ENCODE measurements around the gene G3BP1. TPM values are rescaled to one million over a fixed set of nuclear protein-coding genes. Genes with fewer than 3 reads are reported as not detected.

The G3BP1 gene
- total RNA-seq, 2 donors from 2014 or later, result 346 to 376 TPM

DNA sequence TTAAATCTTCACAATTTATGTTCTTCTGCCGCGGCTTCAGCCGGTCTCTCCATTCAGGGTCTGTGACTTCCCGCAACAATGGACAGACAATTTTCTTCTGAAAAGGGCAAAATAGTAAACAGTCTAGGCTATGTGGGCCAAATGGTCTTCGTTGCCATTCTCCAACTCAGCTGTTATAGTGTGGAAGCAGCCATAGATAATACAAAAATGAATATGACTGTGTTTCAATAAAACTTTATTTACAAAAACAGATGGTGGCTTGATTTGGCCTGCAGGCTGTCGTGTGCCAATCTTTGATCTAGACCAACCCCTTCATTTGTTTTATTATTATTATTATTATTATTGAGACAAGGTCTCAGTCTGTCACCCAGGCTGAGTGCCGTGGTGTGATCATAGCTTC lies 41.4 kb upstream of the G3BP1 start:
- Mint-ChIP-seq H3K4me3 (no peak overlapping the region), H3K4me1 (no peaks in the 10 kb centered on the region), H3K27ac (no peak overlapping the region), H3K27me3 (ENCODE audit: insufficient read depth) (no peaks in the 10 kb centered on the region), H3K36me3 (ENCODE audit: low read depth) (peaks cover 9% of the 10 kb centered on the region), H3K9me3 (peaks cover 25% of the 10 kb centered on the region)
- H3K27me3 ChIP-seq (ENCODE audit: control insufficient read depth, insufficient read depth, low read length, poor library complexity, severe bottlenecking), result no peaks in the 10 kb centered on the region
- H3K4me3 ChIP-seq (ENCODE audit: low read length), result no peak overlapping the region
- no peak for DNase-seq
- TF ChIP-seq, protein P1, sequence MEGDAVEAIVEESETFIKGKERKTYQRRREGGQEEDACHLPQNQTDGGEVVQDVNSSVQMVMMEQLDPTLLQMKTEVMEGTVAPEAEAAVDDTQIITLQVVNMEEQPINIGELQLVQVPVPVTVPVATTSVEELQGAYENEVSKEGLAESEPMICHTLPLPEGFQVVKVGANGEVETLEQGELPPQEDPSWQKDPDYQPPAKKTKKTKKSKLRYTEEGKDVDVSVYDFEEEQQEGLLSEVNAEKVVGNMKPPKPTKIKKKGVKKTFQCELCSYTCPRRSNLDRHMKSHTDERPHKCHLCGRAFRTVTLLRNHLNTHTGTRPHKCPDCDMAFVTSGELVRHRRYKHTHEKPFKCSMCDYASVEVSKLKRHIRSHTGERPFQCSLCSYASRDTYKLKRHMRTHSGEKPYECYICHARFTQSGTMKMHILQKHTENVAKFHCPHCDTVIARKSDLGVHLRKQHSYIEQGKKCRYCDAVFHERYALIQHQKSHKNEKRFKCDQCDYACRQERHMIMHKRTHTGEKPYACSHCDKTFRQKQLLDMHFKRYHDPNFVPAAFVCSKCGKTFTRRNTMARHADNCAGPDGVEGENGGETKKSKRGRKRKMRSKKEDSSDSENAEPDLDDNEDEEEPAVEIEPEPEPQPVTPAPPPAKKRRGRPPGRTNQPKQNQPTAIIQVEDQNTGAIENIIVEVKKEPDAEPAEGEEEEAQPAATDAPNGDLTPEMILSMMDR (conservative IDR thresholded peaks at IDR 0.05), result no peak
- peaks cover 19% of the 10 kb centered on the region for H3K9me3 ChIP-seq (ENCODE audit: control insufficient read depth, low read length)
- 97 to 98% methylated on average over 5 to 6 of the region's 7 CpGs for WGBS, 2 experiments (ENCODE audit: insufficient coverage in 1 of 2, insufficient read length in 1 of 2)
- no peaks in the 10 kb centered on the region for H3K4me1 ChIP-seq (ENCODE audit: control insufficient read depth, insufficient read depth, low read length)
- H3K27ac ChIP-seq (ENCODE audit: low read depth, low read length), result no peak overlapping the region
- H3K9ac ChIP-seq (ENCODE audit: extremely low read depth, low read length, poor library complexity, severe bottlenecking), result no peak overlapping the region
- no peaks in the 10 kb centered on the region for H3K36me3 ChIP-seq (ENCODE audit: control insufficient read depth, insufficient read depth, low read length)

DNA sequence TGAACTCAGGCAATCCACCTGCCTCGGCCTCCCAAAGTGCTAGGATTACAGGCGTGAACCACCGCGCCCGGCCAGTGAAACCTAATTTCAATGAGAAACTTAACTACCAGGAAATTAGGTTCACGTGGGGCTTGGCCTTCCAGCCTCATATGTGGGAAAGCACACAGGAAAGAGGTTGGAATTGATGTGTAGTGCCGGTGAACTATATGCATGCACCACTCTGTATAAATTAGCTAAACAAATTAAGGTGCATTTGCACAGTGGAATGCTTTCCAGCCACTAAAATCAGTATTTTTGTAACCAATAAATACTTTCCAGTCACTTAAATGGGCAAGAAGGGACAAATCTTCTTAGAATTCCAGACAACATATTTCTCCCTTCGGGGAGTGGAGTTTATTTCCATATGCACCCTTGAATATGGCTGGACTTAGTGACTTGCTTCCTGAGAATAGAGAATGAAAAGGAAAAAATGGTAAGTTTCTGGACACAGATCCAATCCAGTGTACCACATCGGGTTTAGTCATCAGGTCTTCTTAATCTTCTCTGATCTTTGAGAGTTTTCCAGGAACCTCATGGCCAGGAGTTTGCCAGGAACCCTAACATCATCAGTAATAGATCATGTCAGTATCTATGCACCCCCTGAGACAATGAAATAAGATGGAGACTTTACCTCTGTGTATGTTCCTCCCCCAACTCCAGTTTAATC lies 38.2 kb upstream of the G3BP1 start:
- WGBS, 2 experiments (ENCODE audit: insufficient coverage in 1 of 2, insufficient read length in 1 of 2), result 95 to 100% methylated on average over 5 to 9 of the region's 9 CpGs

DNA sequence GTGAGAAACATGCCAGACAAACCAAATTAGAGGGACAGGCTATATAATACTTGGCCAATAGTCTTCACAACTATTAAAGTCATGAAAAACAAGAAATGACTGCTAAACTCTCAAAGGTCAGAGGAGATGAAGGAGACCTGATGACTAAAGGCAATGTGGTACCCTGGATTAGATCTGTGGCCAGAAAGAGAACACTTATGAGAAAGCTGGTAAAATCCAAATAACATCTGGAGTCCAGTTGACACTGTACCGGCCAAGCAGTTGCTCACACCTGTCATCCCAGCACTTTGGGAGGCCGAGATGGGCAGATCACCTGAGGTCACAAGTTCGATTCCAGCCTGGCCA lies 37.7 kb upstream of the G3BP1 start:
- Mint-ChIP-seq H3K27me3 (ENCODE audit: insufficient read depth) (no peaks in the 10 kb centered on the region), H3K36me3 (ENCODE audit: low read depth) (peaks cover 9% of the 10 kb centered on the region)
- 90 to 99% methylated on average over 1 to 3 of the region's 3 CpGs for WGBS, 2 experiments (ENCODE audit: insufficient coverage in 1 of 2, insufficient read length in 1 of 2)

More for the DNA sequence above, 38.2 kb upstream of the G3BP1 start:
- H3K4me3 ChIP-seq (ENCODE audit: low read length), result no peak overlapping the region
- no peak overlapping the region for H3K27ac ChIP-seq (ENCODE audit: low read depth, low read length)
- peaks cover 4% of the 10 kb centered on the region for H3K4me1 ChIP-seq (ENCODE audit: control insufficient read depth, insufficient read depth, low read length)
- peaks cover 19% of the 10 kb centered on the region for H3K9me3 ChIP-seq (ENCODE audit: control insufficient read depth, low read length)
- H3K27me3 ChIP-seq (ENCODE audit: control insufficient read depth, insufficient read depth, low read length, poor library complexity, severe bottlenecking), result no peaks in the 10 kb centered on the region
- Mint-ChIP-seq H3K36me3 (ENCODE audit: low read depth) (peaks cover 9% of the 10 kb centered on the region), H3K27ac (no peak overlapping the region), H3K4me1 (peaks cover 11% of the 10 kb centered on the region), H3K4me3 (no peak overlapping the region), H3K27me3 (ENCODE audit: insufficient read depth) (no peaks in the 10 kb centered on the region), H3K9me3 (peaks cover 17% of the 10 kb centered on the region)
- no peak overlapping the region for H3K9ac ChIP-seq (ENCODE audit: extremely low read depth, low read length, poor library complexity, severe bottlenecking)
- H3K36me3 ChIP-seq (ENCODE audit: control insufficient read depth, insufficient read depth, low read length), result no peaks in the 10 kb centered on the region
- DNase-seq, result no peak
- TF ChIP-seq, protein P1 (conservative IDR thresholded peaks at IDR 0.05), result no peak

More for the DNA sequence above, 37.7 kb upstream of the G3BP1 start:
- Mint-ChIP-seq H3K4me1 (peaks cover 11% of the 10 kb centered on the region), H3K27ac (no peak overlapping the region), H3K9me3 (peaks cover 14% of the 10 kb centered on the region), H3K4me3 (no peak overlapping the region)
- Histone ChIP-seq H3K27me3 (ENCODE audit: control insufficient read depth, insufficient read depth, low read length, poor library complexity, severe bottlenecking) (no peaks in the 10 kb centered on the region), H3K4me3 (ENCODE audit: low read length) (no peak overlapping the region), H3K36me3 (ENCODE audit: control insufficient read depth, insufficient read depth, low read length) (no peaks in the 10 kb centered on the region), H3K4me1 (ENCODE audit: control insufficient read depth, insufficient read depth, low read length) (peaks cover 4% of the 10 kb centered on the region), H3K9ac (ENCODE audit: extremely low read depth, low read length, poor library complexity, severe bottlenecking) (no peak overlapping the region), H3K27ac (ENCODE audit: low read depth, low read length) (no peak overlapping the region), H3K9me3 (ENCODE audit: control insufficient read depth, low read length) (peaks cover 18% of the 10 kb centered on the region)
- DNase-seq, result no peak
- TF ChIP-seq, protein P1 (conservative IDR thresholded peaks at IDR 0.05), result no peak
